Central memory CD8-positive, alpha-beta T cell (primary cell): Measurements from ENCODE around the gene JPH3.
A peak's percentile ranks its signal among the peaks of the same experiment; 100 is the strongest.

Source experiments
- ATAC-seq: fragments of 150-1000 bp; cut with Tn5 transposase; replicated peaks from 2 replicates; pipeline ENCODE4 v1.10.0; 2022; ENCODE audit warnings: mild to moderate bottlenecking, moderate FRiP score, moderate number of reproducible peaks; ENCODE audit not compliant: poor library complexity, severe bottlenecking; ENCODE audit errors: extremely low read depth
- DNase-seq, 2 donors: peaks; one replicate each; pipeline ENCODE4 v3.0.0; 2021; ENCODE audit warnings: low spot score in 2 of 2
- H3K27ac Mint-ChIP-seq: one replicate; pipeline ENCODE4 v1.8.0; 2022; ENCODE audit warnings: low read depth, mild to moderate bottlenecking, moderate library complexity, mixed read lengths
- H3K27me3 Mint-ChIP-seq: one replicate; pipeline ENCODE4 v1.8.0; 2022; ENCODE audit warnings: mixed read lengths
- H3K36me3 Mint-ChIP-seq: one replicate; pipeline ENCODE4 v1.8.0; 2022; ENCODE audit warnings: mild to moderate bottlenecking, moderate library complexity, mixed read lengths; ENCODE audit not compliant: insufficient read depth
- H3K4me1 Mint-ChIP-seq: one replicate; pipeline ENCODE4 v1.8.0; 2022; ENCODE audit warnings: mixed read lengths
- H3K4me3 Mint-ChIP-seq: one replicate; pipeline ENCODE4 v1.8.0; 2022; ENCODE audit warnings: mild to moderate bottlenecking, moderate library complexity, mixed read lengths
- H3K9me3 Mint-ChIP-seq: one replicate; pipeline ENCODE4 v1.8.0; 2022; ENCODE audit warnings: mixed read lengths

JPH3 gene

GRCh38 chr16:87627542-87628245, 25.4 kb downstream of the JPH3 start:
- no peak for DNase-seq

GRCh38 chr16:87628246-87628923, 26.1 kb downstream of the JPH3 start:
- DNase-seq (no peak), ATAC-seq (no peak)
- peaks cover 45% of the 10 kb centered on the region for H3K27me3 Mint-ChIP-seq
- H3K4me1 Mint-ChIP-seq = no peaks in the 10 kb centered on the region
- peaks cover 6% of the 10 kb centered on the region for H3K9me3 Mint-ChIP-seq
- no peak overlapping the region for H3K27ac Mint-ChIP-seq
- no peaks in the 10 kb centered on the region for H3K36me3 Mint-ChIP-seq
- no peak overlapping the region for H3K4me3 Mint-ChIP-seq

More at GRCh38 chr16:87627542-87628245, 25.4 kb downstream of the JPH3 start:
- Mint-ChIP-seq H3K27me3 (peaks cover 45% of the 10 kb centered on the region), H3K4me1 (no peaks in the 10 kb centered on the region), H3K9me3 (peaks cover 6% of the 10 kb centered on the region), H3K27ac (no peak overlapping the region), H3K4me3 (no peak overlapping the region), H3K36me3 (no peaks in the 10 kb centered on the region)
- ATAC-seq = no peak

- DNase-seq (no peak), ATAC-seq (no peak)
- H3K27me3 Mint-ChIP-seq = peaks cover 45% of the 10 kb centered on the region
- H3K4me1 Mint-ChIP-seq = no peaks in the 10 kb centered on the region
- H3K36me3 Mint-ChIP-seq = no peaks in the 10 kb centered on the region
- H3K4me3 Mint-ChIP-seq = no peak overlapping the region
- H3K9me3 Mint-ChIP-seq = peaks cover 6% of the 10 kb centered on the region
- no peak overlapping the region for H3K27ac Mint-ChIP-seq
Measured at GRCh38 chr16:87628940-87629339, 26.6 kb downstream of the JPH3 start.

- peaks cover 45% of the 10 kb centered on the region for H3K27me3 Mint-ChIP-seq
- DNase-seq (no peak), ATAC-seq (no peak)
- no peak overlapping the region for H3K4me3 Mint-ChIP-seq
- peaks cover 12% of the 10 kb centered on the region for H3K4me1 Mint-ChIP-seq
- H3K27ac Mint-ChIP-seq = no peak overlapping the region
- peaks cover 1% of the 10 kb centered on the region for H3K36me3 Mint-ChIP-seq
- H3K9me3 Mint-ChIP-seq = peaks cover 6% of the 10 kb centered on the region
Measured at GRCh38 chr16:87631067-87631466, 28.8 kb downstream of the JPH3 start.

GRCh38 chr16:87634411-87634810, 32.1 kb downstream of the JPH3 start:
- ATAC-seq (no peak), DNase-seq (no peak)
- H3K27ac Mint-ChIP-seq = no peak overlapping the region
- peak overlapping the region; percentile 81 for H3K4me3 Mint-ChIP-seq
- H3K4me1 Mint-ChIP-seq = peaks cover 12% of the 10 kb centered on the region
- peaks cover 34% of the 10 kb centered on the region for H3K27me3 Mint-ChIP-seq
- peaks cover 1% of the 10 kb centered on the region for H3K36me3 Mint-ChIP-seq
- H3K9me3 Mint-ChIP-seq = peaks cover 6% of the 10 kb centered on the region

GRCh38 chr16:87635541-87636049, 33.3 kb downstream of the JPH3 start:
- H3K9me3 Mint-ChIP-seq = peaks cover 6% of the 10 kb centered on the region
- peaks cover 12% of the 10 kb centered on the region for H3K4me1 Mint-ChIP-seq
- ATAC-seq = peak; percentile 82
- H3K27me3 Mint-ChIP-seq = peaks cover 30% of the 10 kb centered on the region
- H3K27ac Mint-ChIP-seq = peak overlapping the region; percentile 75
- DNase-seq = peak; percentile 54 to 60
- H3K4me3 Mint-ChIP-seq = peak overlapping the region; percentile 81
- peaks cover 1% of the 10 kb centered on the region for H3K36me3 Mint-ChIP-seq

- H3K4me1 Mint-ChIP-seq = peaks cover 12% of the 10 kb centered on the region
- H3K36me3 Mint-ChIP-seq = peaks cover 1% of the 10 kb centered on the region
- H3K27ac Mint-ChIP-seq = peak overlapping the region; percentile 75
- DNase-seq (peak; percentile 54 to 65), ATAC-seq (peak; percentile 78)
- H3K9me3 Mint-ChIP-seq = peaks cover 2% of the 10 kb centered on the region
- peak overlapping the region; percentile 81 for H3K4me3 Mint-ChIP-seq
- peaks cover 24% of the 10 kb centered on the region for H3K27me3 Mint-ChIP-seq
Measured at GRCh38 chr16:87636050-87636684, 33.9 kb downstream of the JPH3 start.

GRCh38 chr16:87636741-87637140, 34.4 kb downstream of the JPH3 start:
- Mint-ChIP-seq H3K27me3 (peaks cover 18% of the 10 kb centered on the region), H3K27ac (no peak overlapping the region), H3K9me3 (no peaks in the 10 kb centered on the region), H3K4me3 (peak overlapping the region; percentile 81), H3K4me1 (peaks cover 12% of the 10 kb centered on the region), H3K36me3 (peaks cover 1% of the 10 kb centered on the region)
- DNase-seq = no peak
- no peak for ATAC-seq

- DNase-seq (no peak), ATAC-seq (no peak)
- Mint-ChIP-seq H3K4me3 (peak overlapping the region; percentile 81), H3K27me3 (peaks cover 12% of the 10 kb centered on the region), H3K9me3 (no peaks in the 10 kb centered on the region), H3K27ac (peak overlapping the region; percentile 29), H3K36me3 (peaks cover 1% of the 10 kb centered on the region), H3K4me1 (peaks cover 12% of the 10 kb centered on the region)
Measured at GRCh38 chr16:87637357-87637756, 35.0 kb downstream of the JPH3 start.

- peaks cover 12% of the 10 kb centered on the region for H3K4me1 Mint-ChIP-seq
Measured at GRCh38 chr16:87638736-87639135, 36.4 kb downstream of the JPH3 start.

GRCh38 chr16:87641721-87642120, 39.4 kb downstream of the JPH3 start:
- ATAC-seq (no peak), DNase-seq (no peak)
- H3K4me1 Mint-ChIP-seq = no peaks in the 10 kb centered on the region
- H3K27me3 Mint-ChIP-seq = peaks cover 16% of the 10 kb centered on the region
- H3K9me3 Mint-ChIP-seq = no peaks in the 10 kb centered on the region
- H3K36me3 Mint-ChIP-seq = no peaks in the 10 kb centered on the region
- no peak overlapping the region for H3K27ac Mint-ChIP-seq
- H3K4me3 Mint-ChIP-seq = no peak overlapping the region

More at GRCh38 chr16:87638736-87639135, 36.4 kb downstream of the JPH3 start:
- no peak overlapping the region for H3K27ac Mint-ChIP-seq
- ATAC-seq = no peak
- no peaks in the 10 kb centered on the region for H3K9me3 Mint-ChIP-seq
- no peak for DNase-seq
- H3K4me3 Mint-ChIP-seq = no peak overlapping the region
- H3K27me3 Mint-ChIP-seq = peaks cover 9% of the 10 kb centered on the region
- H3K36me3 Mint-ChIP-seq = peaks cover 1% of the 10 kb centered on the region

GRCh38 chr16:87642491-87642890, 40.2 kb downstream of the JPH3 start:
- peaks cover 18% of the 10 kb centered on the region for H3K27me3 Mint-ChIP-seq
- DNase-seq (no peak), ATAC-seq (no peak)
- H3K4me3 Mint-ChIP-seq = no peak overlapping the region
- no peaks in the 10 kb centered on the region for H3K4me1 Mint-ChIP-seq
- H3K36me3 Mint-ChIP-seq = no peaks in the 10 kb centered on the region
- H3K9me3 Mint-ChIP-seq = no peaks in the 10 kb centered on the region
- no peak overlapping the region for H3K27ac Mint-ChIP-seq
